Activated T-cell treated with anti-CD3 and anti-CD28 coated beads for 24 hours (primary cell): ENCODE data around the gene WNT9B.
"Not testable (repeated sequence)": the region's sequence is repeated elsewhere in the genome, so short reads cannot be mapped to it uniquely, and the experiment has no call there.

Source experiments
- DNase-seq: peaks from one replicate; pipeline ENCODE4 v3.0.0-alpha.2; 2020; ENCODE audit warnings: low read depth

The WNT9B gene

DNA sequence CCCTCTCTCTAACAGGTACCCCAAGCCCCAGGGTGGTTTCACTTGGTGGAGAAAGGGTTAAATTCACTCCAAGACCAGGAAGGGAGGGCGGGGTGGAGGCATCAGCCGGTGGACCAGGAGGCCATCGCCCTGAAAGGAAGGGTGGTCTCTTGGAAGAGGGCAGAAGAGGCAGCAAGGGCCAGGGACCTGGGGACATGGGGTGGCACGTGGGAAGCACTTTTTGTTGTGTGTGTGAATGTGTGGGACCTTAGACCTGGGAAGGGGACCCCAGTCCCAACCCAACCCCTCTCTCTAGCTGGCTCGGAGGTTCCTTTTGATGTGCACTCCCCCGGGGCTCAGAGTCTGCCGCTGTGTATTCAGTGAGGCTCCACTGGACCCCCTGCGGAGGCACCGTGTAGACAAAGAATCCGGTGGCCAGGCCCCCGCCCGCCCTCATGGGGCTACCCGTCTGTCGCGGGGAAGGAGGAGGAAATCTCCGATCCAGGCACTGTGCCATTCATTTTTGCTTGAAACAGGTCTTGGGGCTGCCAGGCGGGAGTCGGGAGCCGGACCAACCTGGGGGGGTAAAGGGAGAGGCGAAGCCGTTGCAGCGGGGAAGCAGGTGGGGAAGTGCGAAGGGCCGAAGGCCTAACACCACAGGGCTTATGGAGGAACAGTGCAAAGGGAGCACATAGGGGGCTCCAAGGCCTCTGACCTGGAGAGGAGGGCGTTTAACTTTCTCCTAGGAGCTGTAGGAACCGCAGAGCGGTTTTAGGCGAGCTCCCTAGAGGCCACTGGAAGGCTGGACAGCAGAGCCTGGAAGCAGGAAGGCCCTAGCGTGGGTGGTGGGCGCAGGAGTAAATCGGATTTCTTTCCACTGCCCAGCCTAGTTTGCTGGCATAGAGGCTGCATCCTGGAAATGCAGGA, 29.6 kb upstream of the WNT9B start:
- DNase-seq: no peak

DNA sequence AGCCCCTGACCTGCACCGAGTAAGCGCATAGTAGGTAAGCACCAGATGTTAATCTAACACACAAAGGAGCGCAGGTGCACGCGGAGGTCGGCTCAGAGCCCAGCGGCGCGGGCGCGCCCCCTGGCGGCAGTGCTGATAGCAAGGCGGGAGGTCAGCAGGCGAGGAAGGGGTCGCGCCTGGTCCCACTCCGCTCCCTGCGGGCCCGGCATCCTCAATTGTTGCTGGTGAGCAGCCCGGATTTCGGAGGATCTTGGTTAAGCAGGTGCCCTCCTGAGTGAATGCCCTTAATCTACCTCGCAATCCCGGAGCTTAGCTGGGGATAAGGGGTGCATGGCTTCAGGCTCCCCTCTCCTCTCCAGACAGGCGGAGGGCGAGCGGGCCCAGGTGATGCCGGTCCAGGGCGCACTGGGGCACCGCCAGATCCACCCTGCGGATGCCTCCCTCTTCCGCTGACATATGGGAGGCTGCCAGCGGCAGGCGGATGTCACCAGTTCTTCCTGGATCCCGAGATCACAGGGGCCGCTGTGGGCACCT, 28.9 kb upstream of the WNT9B start:
- DNase-seq: peak; percentile 9

DNA sequence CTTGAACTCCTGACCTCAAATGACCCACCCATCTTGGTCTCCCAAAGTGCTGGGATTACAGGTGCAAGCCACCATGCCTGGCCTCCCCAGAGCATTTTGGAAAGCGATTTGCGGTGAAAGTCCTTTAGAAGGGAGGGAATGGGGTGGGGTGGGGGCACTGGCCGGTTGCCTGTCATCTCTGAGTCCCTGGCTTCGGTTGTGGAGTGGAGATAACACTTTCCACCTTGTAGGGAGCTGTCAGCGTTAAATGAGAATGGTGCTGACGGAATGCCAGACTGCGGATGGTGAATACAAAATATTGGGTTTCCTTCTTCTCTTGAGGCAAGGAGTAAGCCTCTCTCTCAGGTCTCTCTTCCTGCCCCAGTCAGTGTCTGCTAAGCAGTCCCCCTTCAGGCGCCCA, 27.7 kb upstream of the WNT9B start:
- no peak for DNase-seq

DNA sequence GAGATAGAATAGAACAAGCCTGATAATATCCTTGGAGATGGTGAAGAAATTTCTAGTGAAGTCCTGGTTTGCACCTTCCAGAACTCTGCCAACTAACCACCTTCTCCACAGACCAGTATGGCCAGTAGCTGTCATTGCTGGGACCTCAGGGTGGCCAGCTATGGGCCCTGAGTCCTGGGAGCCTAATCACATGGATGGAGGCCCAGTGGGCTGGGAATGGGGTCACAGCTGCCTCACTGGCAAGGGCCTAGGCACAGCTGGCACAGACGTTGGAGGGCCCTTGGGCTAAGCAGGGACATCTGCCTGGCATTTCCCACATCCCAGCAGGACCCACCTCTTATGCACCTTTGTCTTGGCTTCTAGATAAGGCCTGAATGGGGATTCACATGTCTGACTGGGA, 25.3 kb upstream of the WNT9B start:
- no peak for DNase-seq

DNA sequence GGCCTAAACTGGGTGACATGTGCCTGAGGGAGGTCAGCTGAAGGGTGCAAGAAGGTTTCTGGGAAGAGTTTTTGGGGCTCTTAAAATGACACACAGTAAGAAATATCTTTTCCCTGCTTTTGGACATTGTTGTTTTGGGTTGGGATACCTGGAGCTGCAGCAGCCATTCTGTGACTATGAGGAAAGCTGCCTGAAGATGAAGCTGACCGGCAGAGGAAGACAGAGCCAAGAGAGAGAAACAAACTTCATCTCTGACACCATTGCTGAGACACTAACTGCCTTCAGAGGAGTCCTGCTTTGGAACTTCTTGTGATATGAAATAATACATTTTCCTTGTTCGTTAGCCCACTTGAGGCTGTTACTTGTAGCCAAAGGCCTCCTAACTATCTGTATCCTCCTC, 24.1 kb upstream of the WNT9B start:
- no peak for DNase-seq

DNA sequence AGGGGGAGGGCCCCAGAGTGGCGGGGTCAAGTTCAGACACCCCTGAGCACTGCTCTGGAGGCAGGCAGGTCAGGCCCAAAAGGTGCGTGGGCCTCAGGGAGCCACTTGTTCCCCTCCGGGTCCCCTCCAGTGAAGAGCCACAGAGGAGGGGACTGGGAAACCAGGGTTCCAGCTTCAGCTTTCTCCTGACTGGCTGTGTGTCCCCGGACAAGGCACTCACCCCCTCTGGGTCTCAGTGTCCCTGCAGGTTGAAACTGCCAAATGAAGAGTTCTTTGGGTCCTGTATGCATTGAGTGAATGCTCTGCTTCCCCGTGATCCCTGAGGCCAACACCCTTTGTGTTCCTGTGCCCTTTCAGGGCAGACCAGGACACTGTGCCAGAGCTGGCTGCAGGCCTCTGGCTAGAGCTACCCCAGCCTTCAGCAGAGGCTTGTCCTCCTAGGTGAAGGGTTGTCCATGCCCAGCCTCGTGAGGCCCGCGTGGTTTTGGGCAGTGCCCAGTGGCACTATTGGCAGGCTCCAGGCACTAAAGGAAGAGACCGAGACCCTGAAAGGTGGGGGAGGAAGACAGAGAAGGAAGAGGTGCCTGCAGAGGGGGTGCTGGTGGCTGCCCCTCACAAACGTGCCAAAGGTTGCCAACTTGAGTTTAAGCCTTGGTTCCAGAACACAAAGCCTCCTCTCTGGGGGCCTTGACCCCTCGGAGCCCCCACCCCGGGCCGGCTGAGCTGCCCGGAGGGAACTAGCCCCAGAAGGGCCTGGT, 19.6 kb upstream of the WNT9B start:
- no peak for DNase-seq

DNA sequence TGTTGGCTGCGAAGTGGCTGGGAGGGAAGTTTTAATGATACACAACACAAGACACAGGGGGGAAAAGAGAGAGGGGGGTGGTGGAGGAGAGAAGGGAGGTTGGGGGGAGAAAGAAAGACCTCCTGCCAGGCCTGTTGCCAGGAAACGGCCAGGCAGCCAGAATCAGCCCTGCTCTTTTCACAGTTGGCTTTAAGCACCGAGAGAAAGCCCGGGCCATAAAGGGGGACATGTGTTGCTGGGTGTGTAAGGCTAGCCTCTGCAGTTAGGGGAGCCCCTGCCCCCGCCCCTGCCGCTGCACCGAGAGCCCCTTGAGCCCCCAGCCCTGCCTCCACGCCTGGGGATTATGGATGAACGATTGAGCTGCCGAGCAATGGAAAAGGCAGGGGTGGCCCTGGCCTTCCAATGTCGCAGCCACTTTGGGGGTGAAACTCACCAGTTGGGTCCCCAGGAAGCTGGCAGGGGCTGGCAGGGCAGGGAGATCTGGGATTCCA, 19.0 kb upstream of the WNT9B start:
- no peak for DNase-seq

DNA sequence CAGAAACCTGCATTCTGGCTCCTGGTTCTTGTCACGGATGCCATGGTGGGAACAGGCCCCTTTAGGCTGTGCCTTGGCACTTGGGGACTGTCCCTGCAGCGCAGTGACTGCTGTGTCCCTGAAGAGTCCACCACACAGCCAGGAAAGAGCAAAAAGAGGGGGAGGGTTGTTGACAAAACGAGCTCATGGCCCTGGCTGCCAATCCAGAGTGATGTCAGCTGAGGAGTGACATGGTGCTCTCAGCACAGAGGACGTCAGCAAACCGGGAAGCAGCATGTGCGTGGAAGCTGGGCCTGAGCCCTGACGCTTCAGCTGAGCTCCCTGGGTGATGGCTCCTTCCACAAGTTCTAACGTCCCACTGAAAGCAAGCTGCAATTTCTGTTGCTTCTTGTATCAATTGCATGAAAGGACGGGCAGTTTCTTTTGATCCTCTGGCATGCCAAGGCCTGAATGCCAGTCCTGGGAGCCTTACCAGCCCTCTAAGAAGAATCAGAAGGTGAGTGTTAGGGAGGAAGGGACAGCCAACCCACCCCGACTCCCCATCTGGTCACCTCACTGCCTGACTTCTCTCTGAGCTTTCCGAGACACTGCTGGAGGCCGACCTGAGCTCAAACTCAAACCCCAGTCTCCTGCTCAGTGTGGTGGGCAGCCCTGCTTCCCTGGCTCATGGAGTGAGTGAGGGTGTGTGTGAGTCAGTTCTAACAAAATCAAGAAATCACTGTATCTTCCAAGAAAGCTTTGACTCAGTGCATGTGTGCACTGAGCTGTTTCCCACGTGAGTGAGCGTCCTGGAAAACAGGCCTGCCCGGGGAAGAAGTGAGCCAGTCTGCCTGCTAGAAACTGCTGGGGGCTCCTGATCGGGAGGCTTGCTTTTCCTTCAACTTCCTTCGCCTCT, 18.2 kb upstream of the WNT9B start:
- no peak for DNase-seq

DNA sequence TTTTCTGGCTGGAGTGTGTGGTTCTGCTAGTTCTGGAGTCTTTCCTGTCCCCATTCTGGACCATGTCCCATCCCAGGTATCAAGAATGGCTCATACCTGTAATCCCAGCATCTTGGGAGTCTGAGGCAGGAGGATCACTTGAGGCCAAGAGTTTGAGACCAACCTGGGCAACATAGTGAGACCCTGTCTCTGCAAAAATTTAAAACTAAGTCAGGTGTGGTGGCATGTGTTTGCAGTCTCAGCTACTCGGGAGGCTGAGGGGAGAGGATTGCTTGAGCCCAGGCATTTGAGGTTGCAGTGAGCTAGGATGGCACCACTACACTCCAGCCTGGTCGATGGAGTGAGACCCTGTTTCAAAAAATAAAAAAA, 17.6 kb upstream of the WNT9B start:
- DNase-seq: no peak

DNA sequence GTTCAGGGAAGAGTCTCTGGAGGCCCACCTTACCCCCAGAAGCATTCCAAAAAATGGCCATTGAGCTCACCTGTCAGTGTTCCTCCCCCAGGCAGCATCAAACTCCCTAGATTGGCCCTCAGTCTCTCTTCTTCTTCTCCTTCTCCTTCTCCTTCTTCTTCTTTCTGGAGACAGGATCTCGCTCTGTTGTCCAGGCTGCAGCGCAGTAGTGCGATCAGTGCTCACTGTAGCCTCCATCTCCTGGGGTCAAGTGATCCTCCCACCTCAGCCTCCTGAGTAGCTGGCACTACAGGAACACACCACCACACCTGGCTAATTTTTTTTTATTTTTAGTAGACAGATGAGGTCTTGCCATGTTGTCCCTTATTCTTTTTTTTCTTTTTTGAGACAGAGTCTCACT, 16.5 kb upstream of the WNT9B start:
- no peak for DNase-seq

DNA sequence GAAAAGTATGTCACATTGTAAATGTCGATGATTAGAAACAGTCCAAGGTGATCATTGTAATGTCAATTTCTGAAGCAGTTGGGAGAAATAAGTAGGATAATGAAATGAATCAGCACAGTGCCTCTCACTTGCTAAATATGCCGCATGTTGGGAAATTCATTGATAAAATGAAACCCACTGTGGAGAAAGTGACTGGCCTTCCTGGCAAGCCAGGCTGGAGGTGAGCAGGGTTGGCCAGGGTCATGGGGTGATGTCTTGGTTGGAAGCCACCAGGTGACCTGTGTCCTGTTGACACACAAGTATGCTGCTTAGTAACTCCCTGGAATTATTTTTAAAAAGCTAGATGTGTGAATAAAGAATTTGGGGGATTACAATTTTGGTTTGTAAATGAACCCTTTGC, 14.9 kb upstream of the WNT9B start:
- no peak for DNase-seq

DNA sequence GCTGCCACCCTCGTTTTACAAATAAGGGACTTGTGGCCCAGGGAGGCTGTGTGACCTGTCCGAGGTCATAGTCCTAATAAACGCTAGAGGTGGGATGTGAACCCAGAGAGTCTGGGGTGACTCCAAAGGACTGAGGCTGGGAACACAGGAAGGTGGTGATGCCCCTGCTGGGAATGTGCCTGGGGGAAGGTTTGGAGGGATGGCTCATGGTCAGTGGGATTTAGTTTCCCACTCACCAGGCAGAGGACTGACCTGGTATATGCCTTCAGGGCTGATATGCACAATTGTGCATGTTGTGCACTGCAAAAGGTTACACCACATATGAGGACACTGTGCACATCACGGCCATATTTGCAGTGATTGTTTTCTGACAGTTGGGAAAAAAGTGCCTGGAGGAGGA, 13.9 kb upstream of the WNT9B start:
- DNase-seq: no peak

DNA sequence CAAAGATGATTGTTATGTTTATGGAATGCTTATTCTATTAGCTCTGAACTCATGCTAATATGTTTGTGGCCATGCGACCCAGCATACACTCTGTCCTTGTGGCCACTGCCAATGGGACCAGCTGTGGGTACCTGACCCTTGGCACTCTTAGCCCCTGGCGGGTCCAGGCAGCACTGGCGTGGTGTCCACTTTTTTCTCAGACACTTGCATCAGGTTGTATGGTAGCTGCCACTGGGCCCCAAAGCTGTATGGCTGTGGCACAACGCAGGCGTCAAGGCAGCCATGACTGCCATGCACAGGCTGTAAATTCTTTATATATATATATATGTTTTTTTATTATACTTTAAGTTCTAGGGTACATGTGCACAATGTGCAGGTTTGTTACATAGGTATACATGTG, 12.2 kb upstream of the WNT9B start:
- no peak for DNase-seq

DNA sequence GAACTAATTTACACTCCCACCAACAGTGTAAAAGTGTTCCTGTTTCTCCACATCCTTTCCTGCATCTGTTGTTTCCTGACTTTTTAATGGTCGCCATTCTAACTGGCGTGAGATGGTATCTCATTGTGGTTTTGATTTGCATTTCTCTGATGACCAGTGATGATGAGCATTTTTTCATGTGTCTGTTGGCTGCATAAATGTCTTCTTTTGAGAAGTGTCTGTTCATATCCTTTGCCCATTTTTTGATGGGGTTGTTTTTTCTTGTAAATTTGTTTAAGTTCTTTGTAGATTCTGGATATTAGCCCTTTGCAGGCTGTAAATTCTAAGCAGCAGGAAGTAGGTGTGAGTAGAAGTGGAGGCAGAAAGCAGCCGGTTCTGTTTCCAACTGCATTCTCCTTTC, 10.8 kb upstream of the WNT9B start:
- DNase-seq: not testable (repeated sequence)

DNA sequence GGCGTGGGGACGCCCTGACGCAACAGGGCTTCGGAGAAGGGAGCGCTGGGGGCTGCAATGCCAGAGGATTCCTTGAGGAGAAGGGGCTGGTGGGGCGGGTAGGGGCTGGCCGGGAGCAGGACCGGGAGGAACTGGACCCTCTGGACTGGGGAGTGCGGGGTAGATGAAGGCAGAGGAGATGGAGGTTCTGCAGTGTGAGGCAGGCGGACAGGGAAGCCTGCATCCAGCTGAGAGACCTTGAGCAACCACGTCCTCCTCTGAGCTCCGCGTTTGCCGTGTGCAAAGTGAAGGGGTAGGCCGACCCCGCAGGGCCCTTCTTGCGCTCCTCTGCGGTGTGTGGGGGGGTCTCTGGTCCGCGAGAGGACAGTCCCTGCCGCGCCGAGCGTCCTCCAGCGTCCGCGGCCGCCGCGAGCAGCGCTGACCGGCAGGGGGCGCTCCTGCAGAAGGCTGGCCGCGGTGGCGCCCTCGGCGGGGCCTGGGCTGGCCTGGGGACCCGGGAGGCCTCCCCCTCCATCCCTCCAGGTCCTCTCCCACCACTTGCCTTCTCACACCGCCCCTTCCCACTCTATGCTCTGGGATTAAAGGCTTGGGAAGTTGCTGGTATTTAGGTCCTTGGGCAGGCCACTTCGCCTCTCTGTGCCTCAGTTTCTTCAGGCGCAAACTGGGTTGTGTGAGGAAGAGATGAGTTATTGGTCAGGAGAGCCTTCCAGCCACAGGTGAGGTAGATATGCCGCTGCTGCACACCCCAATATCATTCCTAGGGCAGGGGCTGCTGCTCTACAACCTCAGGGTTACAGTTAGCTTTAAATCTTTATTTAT, 9.6 kb upstream of the WNT9B start:
- DNase-seq: no peak

DNA sequence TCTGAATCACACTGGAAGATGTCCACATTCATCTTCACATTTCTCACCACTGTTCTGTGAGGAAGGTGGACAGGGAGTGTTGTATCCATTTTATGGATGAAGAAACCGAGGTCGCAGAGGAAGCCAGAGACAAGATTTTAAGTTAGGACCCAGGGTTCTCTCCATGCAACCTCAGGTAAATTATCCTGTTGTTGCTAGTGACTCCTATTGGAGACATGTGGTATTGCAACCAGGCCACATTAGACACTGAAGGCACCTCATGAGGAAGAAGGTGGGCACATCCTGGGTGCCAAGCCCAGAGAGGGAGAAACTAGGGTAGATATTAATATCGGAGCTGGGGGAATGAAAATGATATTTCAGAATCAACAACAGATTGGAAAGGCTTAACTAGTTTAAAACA, 8.5 kb upstream of the WNT9B start:
- no peak for DNase-seq

DNA sequence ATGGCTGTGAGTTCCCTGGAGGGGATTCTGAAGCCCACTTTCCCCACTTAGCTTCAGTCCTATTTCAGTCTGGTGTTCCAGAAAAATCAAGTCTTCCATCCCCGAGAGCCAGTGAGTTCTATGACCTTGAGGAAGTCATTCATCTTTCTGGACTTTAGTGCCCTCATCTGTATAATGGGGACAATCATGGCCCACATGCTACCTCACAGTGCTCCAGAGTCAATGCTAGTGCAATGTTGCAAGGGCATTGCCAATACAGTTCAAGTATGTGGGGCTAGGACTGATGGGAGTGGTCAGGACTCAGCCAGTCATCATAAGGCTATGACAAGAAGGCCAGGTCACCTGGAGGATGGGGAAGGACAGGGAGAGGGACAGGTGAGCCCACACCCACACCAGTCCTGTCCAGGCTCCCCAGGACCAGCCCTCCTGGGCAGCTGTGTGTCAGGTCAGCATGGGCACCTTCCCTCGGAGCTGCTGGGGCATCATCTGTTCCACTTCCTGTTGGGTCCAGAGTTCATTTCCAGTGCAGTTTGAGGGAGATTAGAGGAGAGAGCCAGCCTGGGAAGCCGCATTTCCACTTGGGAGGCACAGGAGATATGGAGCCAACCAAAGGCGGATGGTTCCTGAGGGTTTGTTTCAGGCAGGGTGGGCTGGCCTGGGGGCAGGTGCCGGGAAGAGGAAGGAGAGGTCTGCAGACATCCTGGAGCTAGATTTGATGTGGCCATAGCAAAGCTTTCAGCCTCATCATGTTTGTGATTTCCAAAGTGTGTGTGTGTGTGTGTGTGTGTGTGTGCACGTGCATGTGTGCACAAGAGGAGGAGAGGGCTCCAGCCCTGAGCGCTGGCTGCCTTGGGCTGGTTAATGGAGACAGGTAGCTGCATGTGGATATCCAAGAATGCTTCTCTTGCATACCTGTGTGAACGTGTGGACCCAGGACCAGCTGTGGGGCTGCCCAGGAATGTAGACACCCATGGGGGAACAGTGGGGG, 3.9 kb upstream of the WNT9B start:
- no peak for DNase-seq

DNA sequence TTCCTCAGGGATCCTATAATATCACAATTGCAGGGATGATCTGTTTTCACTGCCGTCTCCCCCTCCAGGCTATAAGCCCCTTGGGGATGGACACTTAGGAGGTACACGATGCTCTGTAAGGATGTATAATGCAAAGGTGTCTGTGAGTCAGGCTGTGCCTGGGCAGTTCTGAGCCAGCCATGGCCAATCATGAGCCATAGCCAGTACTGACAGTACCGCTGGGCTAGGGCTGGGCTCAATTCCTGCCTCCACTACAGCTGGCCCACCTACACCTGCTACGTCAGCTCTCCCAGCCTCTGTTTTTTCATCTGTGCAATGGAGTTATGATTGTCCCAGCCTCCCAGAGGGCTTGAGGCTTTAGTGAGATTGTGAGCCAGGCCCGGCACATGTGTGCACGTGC, 2.8 kb upstream of the WNT9B start:
- no peak for DNase-seq

DNA sequence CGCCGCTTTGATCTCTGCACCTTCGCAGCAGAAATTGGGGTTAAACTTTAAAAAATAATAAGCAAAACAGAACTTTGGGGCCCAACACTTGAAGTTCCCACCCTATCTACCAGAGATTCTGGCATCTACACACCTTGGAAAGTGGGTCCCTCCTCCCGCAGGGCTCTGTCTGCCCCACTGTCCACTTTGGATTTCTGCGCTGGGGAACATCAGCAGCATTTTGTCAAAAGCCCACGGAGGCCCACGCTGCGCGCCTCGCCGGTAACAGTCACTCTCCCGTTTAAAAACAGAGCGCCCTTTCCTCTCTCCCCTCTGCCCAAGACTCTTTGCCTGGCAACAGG, 725 bp upstream of the WNT9B start:
- DNase-seq: no peak

DNA sequence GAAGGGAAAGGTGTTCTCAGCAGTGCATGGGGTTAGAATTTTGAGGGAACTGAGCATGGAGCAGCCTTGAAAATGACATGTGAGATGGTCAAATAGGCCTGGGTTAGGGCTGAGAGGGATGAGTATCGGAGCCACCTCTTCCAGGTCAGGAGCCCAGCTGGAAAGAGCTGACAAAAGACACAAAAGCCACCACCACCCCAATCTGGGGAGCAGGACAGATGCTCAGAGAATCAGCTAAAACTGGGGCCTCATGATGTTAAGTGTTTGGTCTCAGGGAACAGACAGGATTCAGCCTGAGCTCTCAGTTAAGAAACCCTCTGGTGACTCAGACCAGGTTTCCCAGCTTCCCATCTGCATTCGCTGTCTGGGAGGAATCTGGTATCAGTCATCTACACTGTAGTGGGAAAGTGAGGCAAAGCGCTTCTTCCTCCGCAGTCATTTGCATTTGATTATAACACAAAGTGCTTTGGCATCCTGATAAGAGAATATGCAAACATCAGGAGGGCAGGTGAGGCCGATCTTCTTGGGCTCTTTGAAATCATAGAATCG, 2.6 kb downstream of the WNT9B start:
- no peak for DNase-seq
